HTERT RPE-1 (cell line): ENCODE measurements around the gene EGFLAM.
"Not testable (repeated sequence)": the region's sequence is repeated elsewhere in the genome, so short reads cannot be mapped to it uniquely, and the experiment has no call there.

ENCODE experiments used
- in situ Hi-C: fragments of 300-500 bp; cut with MboI; formaldehyde crosslinking; loops from 4 replicates; pipeline ENCODE4 v1.14.3; 2020; ENCODE audit warnings: low sequenced_read_pairs

EGFLAM gene

DNA sequence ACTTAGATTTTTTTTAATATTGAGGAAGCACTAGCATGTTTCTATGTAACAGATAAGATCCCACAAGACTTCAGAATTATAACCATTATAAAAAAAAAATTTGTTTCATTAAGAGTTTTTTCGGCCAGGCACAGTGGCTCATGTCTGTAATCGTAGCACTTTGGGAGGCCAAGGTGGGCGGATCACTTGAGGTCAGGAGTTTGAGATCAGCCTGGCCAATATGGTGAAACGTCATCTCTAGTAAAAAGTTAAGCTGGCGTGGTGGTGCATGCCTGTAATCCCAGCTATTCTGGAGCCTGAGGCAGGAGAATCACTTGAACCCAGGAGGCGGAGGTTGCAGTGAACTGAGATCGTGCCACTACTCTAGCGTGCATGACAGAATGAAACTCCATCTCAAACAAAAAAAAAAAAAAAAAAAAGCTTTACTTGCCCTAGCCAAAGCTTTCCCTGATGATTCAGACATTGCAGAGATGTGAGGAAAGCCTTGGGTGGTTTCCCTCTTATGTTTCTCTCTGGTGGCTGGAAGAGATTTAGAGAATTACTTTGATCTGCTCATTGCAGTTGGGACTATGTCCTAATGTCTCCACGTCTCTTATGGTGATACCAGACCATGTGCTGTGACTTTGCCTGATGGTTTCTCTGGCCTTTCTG, 65.4 kb downstream of the EGFLAM start:
- in situ Hi-C loops = no loop called here

DNA sequence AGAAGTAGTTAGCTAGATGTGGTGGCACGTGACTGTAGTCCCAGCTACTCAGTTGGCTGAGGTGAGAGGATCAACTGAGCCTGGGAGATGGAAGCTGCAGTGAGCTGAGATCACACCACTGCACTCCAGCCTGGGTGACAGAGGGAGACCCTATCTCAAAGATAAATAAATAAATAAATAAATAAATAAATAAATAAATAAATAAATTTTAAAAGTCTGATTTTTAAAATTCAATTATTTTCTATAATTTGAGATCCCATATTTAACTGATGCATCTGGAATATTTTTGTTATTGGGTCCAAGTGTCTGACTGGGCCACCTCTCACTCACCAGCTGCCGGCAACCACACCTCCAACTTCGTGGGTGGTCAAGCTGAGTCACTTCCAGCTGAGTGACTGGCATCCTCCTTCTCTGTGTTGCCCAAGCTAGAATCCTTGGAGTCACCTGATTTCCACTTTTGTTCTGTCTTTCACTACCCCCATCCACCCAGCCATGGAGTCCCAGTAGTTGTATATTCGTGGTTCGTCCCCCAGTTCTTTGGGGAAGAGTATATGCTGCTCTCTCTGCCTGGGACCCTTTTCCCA, 70.9 kb downstream of the EGFLAM start:
- in situ Hi-C loops = no loop called here

DNA sequence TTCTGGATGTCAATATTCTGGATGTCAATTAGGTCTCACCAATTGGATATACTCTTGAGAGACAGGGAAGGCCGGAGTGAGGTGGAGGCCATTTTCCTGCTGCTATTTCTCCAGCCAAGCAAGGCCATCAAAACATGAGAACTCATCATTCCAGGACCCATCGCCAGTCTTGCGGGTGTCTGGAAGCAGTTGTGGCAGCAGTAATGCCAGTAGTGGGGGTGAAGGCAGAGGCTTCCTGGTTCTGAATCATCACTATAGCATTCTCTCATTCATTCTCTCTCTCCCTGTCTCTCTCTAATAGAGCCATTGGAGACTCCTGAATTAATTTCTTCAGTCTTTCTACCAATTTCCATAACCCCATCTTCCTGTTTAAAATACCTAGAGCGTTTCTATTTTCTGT, 71.8 kb downstream of the EGFLAM start:
- in situ Hi-C loops = no loop called here

GRCh38 chr5:38331831-38332230, 73.5 kb downstream of the EGFLAM start:
- in situ Hi-C loops = no loop called here

DNA sequence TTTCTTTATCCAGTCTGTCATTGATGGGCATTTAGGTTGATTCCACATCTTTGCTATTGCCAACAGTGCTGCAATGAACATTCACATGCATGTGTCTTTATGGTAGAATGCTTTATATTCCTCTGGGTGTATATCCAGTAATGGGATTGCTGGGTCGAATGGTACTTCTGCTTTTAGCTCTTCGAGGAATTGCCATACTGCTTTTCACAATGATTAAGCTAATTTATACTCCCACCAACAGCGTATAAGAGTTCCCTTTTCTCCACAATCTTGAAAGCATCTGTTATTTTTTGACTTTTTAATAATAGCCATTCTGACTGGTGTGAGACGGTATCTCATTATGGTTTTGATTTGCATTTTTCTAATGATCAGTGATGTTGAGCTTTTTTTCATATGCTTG, 74.8 kb downstream of the EGFLAM start:
- in situ Hi-C loops = not testable (repeated sequence)

DNA sequence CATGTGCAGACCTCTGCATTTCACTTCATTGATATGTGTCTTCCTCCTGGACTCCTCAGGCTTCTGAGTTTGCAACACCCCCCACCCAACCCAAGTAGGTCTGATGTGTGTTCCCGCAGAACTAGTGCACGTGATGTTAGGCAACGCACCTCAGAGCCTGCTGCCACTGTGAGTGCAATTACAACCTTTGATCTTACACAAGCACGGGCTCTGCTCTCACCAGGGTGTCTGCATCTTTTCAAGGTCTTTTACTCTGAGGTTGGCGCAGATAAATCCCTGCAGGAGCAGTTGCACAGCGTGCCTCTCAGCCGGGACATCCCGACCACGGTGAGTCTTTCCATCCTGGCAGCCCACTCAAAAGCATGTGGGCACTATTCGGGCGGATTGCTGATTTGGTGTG, 80.1 kb downstream of the EGFLAM start:
- in situ Hi-C loops = no loop called here

DNA sequence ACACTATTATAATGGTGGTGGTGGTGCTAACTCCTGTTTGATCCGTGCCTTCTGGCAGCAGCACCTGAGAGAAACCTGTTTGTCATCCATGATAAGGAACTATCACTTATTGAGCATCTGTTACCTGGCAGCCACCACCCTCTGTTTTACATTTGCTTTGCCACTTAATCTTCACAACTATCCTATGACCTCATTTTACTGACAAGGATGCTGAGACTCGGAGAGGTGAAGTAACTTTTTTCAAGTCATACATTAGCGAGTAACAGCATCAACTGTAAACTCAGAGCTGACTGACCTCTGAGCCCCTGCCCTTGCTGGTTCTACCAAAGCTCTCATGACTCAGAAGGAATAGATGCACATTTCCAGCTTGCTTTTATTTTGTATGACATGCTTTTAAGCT, 81.1 kb downstream of the EGFLAM start:
- in situ Hi-C loops = no loop called here

DNA sequence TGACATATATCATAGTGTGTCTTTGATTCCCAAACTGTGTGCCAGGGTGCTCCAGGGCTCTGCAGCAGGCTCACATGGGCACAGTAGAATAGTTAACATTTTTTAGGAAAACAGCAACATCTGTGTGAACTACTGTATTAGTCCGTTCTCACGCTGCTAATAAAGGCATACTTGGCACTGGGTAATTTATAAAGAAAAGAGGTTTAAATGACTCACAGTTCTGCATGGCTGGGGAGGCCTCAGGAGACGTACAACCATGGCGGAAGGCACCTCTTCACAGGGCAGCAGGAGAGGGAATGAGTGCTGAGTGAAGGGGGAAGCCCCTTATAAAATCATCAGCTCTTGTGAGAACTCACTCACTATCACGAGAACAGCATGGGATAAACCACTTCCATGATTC, 82.7 kb downstream of the EGFLAM start:
- in situ Hi-C loops = no loop called here

DNA sequence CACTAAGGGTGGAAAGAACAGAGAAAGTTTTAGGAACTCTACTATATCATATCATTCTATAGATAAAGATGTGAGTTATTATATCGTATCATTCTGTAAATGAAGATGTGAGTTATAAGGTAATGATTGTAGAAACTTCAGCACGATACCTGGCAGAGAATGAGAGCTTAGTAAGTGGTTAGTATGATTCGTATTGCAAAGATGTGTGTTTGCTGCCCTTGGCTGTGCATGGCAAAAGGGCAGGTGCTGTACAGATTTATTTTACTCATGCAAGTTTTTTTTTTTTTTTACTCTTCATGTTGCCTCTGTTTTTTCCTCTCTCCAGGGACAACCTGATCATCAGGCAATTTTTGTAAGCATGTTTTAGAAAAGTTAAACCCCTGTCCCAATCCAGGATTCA, 83.3 kb downstream of the EGFLAM start:
- in situ Hi-C loops = no loop called here

- in situ Hi-C loops = no loop called here
Measured at GRCh38 chr5:38342261-38342660, 83.9 kb downstream of the EGFLAM start.

DNA sequence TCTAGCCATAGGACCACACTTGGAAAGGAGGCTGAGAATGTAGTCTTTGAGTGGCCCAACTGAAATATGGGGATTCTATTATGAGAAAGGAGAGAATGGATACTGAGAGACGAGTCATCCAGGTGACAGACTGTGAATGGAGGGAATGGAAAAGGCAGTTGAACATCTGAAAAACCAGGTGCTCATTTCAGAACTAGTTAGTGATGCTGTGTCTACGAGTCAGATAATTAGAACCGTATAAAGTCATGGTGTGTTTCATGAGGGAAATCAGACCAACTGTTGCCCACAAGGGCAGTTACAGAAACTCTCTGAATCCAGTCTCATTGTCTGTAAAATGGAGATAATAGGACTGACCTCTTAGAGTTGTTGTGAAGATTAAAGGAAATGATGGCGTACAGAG, 86.5 kb downstream of the EGFLAM start:
- in situ Hi-C loops = no loop called here

DNA sequence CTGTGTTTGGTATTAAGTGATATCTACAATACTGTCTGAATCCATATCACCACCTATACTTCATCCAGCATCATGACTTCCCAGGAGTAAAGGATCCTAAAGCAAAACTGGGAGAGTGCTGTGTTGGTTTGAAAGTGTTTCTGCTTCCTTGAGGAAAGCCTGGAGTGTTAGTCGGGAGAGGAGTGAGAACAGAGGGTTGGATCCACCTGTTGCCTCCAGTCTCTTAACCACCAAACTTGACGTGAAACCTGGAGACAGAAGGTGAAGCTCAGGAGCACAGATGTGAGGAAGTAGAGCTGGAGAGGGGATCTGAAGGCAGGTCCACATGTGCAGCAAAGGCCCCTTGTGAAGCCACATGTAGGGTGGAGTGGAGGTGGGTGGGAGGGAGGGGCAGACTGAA, 88.2 kb downstream of the EGFLAM start:
- in situ Hi-C loops = no loop called here

DNA sequence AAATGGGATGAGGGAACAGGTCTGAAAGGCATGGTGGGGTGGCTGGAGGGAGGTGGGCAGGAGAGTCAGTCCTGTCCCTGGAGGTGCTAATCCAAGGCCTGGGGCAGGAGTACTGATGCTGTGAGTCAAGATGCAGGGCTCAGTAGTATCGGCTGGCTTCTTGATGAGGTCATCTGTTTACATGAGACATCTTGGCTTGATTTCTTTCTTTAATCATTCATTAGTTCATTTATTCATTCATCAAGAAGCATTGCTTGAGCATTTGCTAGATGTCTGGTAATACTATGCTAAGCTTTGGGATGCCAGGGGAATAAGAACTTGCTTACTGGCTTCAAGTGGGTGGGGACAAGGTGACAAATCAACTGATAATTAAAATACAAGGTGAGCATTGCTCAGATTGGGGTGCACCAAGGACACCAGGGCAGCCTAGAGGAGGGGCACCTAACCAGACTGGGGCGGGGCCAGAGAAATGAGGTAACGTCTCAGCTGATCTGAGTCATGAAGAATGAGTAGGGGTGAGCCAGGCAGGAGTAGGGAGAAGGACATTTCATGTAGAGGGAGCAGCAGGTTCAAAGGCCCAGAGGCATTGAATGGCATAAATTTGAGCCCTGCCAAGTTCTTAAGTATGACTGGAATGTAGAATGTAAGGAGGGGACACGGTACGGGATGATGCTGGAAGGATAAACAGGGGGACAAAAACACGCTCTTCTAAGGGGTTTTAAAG, 88.8 kb downstream of the EGFLAM start:
- in situ Hi-C loops = no loop called here

DNA sequence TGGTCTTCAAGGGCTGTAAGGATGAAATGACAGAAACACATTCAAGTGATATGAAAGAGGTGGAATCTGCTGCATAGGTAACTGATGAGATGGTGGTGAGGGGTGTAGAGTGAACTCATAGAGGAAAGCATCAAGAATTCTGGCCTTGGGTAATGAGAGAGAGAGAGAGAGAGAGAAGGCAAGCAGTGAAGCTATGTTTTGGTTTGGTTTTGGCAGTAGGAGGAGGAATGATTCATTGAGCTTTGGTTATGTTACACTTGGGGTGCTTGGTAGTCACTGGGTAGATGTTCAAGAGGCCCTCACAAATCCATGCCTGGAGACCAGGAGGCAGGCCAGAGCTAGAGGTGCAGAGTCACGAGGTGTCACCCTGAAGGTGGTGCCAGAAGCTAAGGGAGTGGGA, 89.5 kb downstream of the EGFLAM start:
- in situ Hi-C loops = no loop called here

DNA sequence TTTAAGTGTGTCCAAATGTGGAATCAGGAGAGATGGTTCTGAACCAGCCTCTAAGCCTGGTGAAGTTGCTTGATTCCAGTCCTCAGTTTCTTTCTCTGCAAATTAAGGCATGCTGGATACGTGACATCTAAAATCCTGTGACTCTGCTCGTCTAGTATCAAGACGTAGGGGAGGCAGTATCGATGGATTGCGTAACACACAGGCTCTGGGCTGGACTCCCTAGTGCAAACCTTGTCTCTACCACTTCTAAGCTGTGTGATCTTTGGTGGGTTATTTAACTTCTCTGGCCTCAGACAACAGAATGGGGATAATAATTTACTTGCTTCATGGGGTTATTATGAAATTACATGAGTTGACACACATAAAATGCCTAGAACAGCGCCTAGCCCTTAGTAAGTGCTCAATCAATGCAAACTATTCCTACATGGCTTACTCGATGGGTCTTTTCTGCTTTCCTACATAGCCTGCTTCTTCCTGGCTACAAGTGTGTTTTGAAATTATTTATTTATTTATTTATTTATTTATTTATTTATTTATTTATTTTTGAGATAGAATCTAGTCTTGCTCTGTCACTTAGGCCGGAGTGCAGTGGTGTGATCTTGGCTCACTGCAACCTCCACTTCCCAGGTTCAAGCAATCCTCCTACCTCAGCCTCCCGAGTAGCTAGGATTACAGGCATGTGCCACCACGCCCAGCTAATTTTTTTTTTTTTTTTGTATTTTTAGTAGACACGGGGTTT, 102.1 kb downstream of the EGFLAM start:
- in situ Hi-C loops = no loop called here

GRCh38 chr5:38362713-38363112, 104.4 kb downstream of the EGFLAM start:
- in situ Hi-C loops = no loop called here

DNA sequence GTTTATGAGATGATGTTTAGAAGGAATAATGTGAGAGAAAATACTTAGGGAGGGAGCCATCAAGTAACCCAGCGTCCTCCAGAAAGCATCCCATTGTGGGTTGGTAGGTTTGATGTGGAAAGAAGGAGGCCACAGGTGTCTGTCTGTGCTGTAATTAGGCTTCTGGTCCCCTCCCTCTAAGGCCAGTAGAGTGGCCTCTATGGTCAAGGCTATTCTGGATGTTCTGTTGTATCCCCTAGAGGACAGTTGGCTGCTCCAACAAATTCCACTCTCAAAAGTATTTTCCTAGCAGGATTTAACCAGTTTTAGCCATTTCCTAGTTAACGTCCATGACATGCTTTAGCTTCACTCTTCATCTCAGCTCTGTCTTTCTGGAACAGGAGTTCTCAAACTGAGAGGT, 106.5 kb downstream of the EGFLAM start:
- in situ Hi-C loops = no loop called here

- in situ Hi-C loops = no loop called here
Measured at GRCh38 chr5:38367410-38367809, 109.1 kb downstream of the EGFLAM start.

GRCh38 chr5:38367966-38368365, 109.6 kb downstream of the EGFLAM start:
- in situ Hi-C loops = no loop called here

DNA sequence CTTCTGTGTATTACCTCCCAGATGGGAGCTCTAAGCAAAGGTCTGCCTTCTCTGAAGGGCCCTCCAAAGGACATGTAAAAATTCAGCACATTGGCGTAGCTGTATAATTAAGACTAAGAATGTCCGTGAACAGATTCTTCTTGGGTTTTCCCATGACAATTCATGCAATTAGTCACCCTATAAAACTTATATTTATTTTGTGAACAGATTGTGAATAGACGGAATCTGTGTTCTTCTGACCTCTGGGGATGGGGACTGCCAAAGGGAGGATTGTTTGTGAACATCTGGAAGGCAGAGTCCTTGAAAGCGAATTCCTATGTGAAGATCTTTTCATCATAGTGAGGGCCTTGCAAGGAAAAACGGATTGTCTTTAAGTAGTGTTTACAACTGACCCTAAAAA, 111.3 kb downstream of the EGFLAM start:
- in situ Hi-C loops = no loop called here

- in situ Hi-C loops = no loop called here
Measured at GRCh38 chr5:38370358-38371100, 112.2 kb downstream of the EGFLAM start.
